ENCODE measurements around the gene DDX10.

DNA sequence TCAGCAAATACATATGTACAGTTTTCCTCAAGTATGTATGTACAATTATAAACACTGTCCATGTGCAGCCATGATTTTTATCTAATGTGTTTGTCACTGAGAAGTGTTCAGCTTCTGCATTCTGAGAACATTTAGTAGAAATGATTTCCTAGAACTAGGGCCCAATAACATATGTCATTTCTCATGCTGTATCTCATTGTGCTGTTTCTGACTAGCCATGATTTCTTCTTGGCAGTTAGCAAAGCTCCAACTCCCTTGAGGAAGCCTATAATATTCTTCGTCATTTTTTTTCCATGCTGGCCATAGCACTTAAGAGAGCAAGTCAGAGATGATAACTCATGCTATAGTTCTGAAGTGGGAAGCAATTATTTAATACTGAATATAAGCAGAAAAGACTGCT is 187.8 kb downstream of the DDX10 start:
- TF ChIP-seq, protein P1, sequence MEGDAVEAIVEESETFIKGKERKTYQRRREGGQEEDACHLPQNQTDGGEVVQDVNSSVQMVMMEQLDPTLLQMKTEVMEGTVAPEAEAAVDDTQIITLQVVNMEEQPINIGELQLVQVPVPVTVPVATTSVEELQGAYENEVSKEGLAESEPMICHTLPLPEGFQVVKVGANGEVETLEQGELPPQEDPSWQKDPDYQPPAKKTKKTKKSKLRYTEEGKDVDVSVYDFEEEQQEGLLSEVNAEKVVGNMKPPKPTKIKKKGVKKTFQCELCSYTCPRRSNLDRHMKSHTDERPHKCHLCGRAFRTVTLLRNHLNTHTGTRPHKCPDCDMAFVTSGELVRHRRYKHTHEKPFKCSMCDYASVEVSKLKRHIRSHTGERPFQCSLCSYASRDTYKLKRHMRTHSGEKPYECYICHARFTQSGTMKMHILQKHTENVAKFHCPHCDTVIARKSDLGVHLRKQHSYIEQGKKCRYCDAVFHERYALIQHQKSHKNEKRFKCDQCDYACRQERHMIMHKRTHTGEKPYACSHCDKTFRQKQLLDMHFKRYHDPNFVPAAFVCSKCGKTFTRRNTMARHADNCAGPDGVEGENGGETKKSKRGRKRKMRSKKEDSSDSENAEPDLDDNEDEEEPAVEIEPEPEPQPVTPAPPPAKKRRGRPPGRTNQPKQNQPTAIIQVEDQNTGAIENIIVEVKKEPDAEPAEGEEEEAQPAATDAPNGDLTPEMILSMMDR (IDR thresholded peaks at IDR 0.05), result no peak
- no peak for TF ChIP-seq POLR2A (IDR thresholded peaks at IDR 0.05)
- TF ChIP-seq EP300 (IDR thresholded peaks at IDR 0.05), result no peak
- TF ChIP-seq POLR2AphosphoS5 (IDR thresholded peaks at IDR 0.05), result no peak
